Mesenchymal stem cell (in vitro differentiated cells and primary cell): ENCODE results near the gene SIVA1.
A peak's percentile ranks its signal among the peaks of the same experiment; 100 is the strongest.

ENCODE experiments used
- DNase-seq: peaks from one replicate; pipeline ENCODE4 v3.0.0-alpha.2; 2013
- H2AFZ ChIP-seq: one replicate; pipeline ENCODE4 v1.6.1; 2013; ENCODE audit warnings: low read depth, mild to moderate bottlenecking, control low read depth, inconsistent platforms, low read length, moderate library complexity
- H2AK5ac ChIP-seq: 2 replicates; pipeline ENCODE4 v1.6.1; 2013; ENCODE audit warnings: low read length, moderate library complexity, mild to moderate bottlenecking, inconsistent platforms; ENCODE audit not compliant: severe bottlenecking
- H2BK120ac ChIP-seq: one replicate; pipeline ENCODE4 v1.6.1; 2013; ENCODE audit warnings: low read depth, mild to moderate bottlenecking, inconsistent platforms, low read length, moderate library complexity
- H2BK12ac ChIP-seq, 2 experiments: one replicate each; pipeline ENCODE4 v1.6.1; 2013; ENCODE audit warnings: inconsistent platforms in 2 of 2, low read length in 2 of 2, mild to moderate bottlenecking in 2 of 2, moderate library complexity in 2 of 2, control low read depth in 1 of 2
- H2BK15ac ChIP-seq: one replicate; pipeline ENCODE4 v1.6.1; 2013; ENCODE audit warnings: mild to moderate bottlenecking, low read depth, inconsistent platforms; ENCODE audit not compliant: poor library complexity, severe bottlenecking
- H2BK5ac ChIP-seq: 2 replicates; pipeline ENCODE4 v1.6.1; 2013; ENCODE audit warnings: low read depth, mild to moderate bottlenecking, low read length, control low read depth, inconsistent platforms; ENCODE audit not compliant: poor library complexity, severe bottlenecking
- H3K14ac ChIP-seq, 2 experiments: one replicate each; pipeline ENCODE4 v1.6.1; 2013; ENCODE audit warnings: inconsistent platforms in 2 of 2, low read length in 2 of 2, control low read depth in 1 of 2, mild to moderate bottlenecking in 1 of 2, moderate library complexity in 1 of 2
- H3K18ac ChIP-seq, 2 experiments: one replicate each; pipeline ENCODE4 v1.6.1; 2013; ENCODE audit warnings: inconsistent platforms in 2 of 2, low read length in 2 of 2, control low read depth in 1 of 2, low read depth in 1 of 2, mild to moderate bottlenecking in 1 of 2
- H3K23ac ChIP-seq, 2 experiments: one replicate each; pipeline ENCODE4 v1.6.1; 2013; ENCODE audit warnings: inconsistent platforms in 2 of 2, low read length in 2 of 2, mild to moderate bottlenecking in 2 of 2, moderate library complexity in 2 of 2, control low read depth in 1 of 2
- H3K27ac ChIP-seq: 2 replicates; pipeline ENCODE4 v1.5.1; 2013; ENCODE audit warnings: mild to moderate bottlenecking, moderate library complexity, low read length, control low read depth, inconsistent platforms; ENCODE audit not compliant: poor library complexity, severe bottlenecking
- H3K27me3 ChIP-seq, 2 experiments: 2 replicates each; pipeline versions ENCODE4 v1.6.1 to v1.7.0; 2013; ENCODE audit warnings: low read length in 2 of 2, mild to moderate bottlenecking in 2 of 2, moderate library complexity in 2 of 2, control low read depth in 1 of 2, inconsistent platforms in 1 of 2; ENCODE audit not compliant: control insufficient read depth in 1 of 2, insufficient read depth in 1 of 2
- H3K36me3 ChIP-seq, 2 experiments: 2 replicates each; pipeline versions ENCODE4 v1.6.1 to v1.7.0; 2013; ENCODE audit warnings: low read length in 2 of 2, control low read depth in 1 of 2, inconsistent platforms in 1 of 2, low read depth in 1 of 2, mild to moderate bottlenecking in 1 of 2; ENCODE audit not compliant: insufficient read depth in 2 of 2, control insufficient read depth in 1 of 2
- H3K4ac ChIP-seq, 2 experiments: one replicate each; pipeline ENCODE4 v1.6.1; 2013; ENCODE audit warnings: inconsistent platforms in 2 of 2, low read length in 2 of 2, mild to moderate bottlenecking in 2 of 2, moderate library complexity in 2 of 2, control low read depth in 1 of 2, low read depth in 1 of 2
- H3K4me1 ChIP-seq: 2 replicates; pipeline ENCODE4 v1.6.1; 2013; ENCODE audit warnings: low read depth, low read length, control low read depth; ENCODE audit not compliant: control insufficient read depth, insufficient read depth
- H3K4me2 ChIP-seq: 2 replicates; pipeline ENCODE4 v1.6.1; 2013; ENCODE audit warnings: low read length, mild to moderate bottlenecking, inconsistent platforms; ENCODE audit not compliant: poor library complexity, severe bottlenecking
- H3K4me3 ChIP-seq, 2 experiments: 2 replicates each; pipeline versions ENCODE4 v1.5.1 to v1.7.0; 2013; ENCODE audit warnings: low read length in 2 of 2, mild to moderate bottlenecking in 2 of 2, control low read depth in 1 of 2, low read depth in 1 of 2; ENCODE audit not compliant: insufficient read depth in 1 of 2
- H3K79me1 ChIP-seq: replicated peaks from 2 replicates; pipeline ENCODE4 v1.6.1; 2013; ENCODE audit warnings: mild to moderate bottlenecking, control low read depth, low read length, inconsistent platforms; ENCODE audit not compliant: poor library complexity, severe bottlenecking
- H3K9ac ChIP-seq: 2 replicates; pipeline ENCODE4 v1.7.0; 2013; ENCODE audit warnings: mild to moderate bottlenecking, low read length, moderate library complexity
- H3K9me3 ChIP-seq: 2 replicates; pipeline ENCODE4 v1.7.0; 2013; ENCODE audit warnings: mild to moderate bottlenecking, low read length; ENCODE audit not compliant: control insufficient read depth
- H4K8ac ChIP-seq: one replicate; pipeline ENCODE4 v1.6.1; 2013; ENCODE audit warnings: inconsistent platforms, mild to moderate bottlenecking, low read length, moderate library complexity
- H4K91ac ChIP-seq: one replicate; pipeline ENCODE4 v1.6.1; 2013; ENCODE audit warnings: mild to moderate bottlenecking, low read length, inconsistent platforms
- WGBS: methylation state at CpG from one replicate; pipeline ENCODE4 v1.1.7; 2013; ENCODE audit warnings: mixed read lengths; 5-methylcytosine and 5-hydroxymethylcytosine counted together

SIVA1 gene

DNA sequence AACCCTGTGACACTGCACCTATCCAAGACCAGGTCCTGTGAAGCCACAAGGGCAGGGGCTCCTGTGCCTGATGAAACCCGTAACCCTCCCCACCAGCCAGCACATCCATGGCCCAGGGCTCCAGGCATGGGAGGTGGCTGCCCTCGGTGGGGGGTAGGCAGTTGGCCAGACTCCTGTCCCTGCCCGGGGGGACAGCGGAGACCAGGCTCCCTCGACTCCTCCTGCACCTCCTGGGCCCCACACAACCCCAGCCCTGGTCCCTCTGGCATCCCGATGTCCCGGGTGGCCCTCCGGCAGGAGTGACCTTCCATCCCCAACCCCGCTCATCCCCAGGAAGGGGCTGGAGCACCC, 31.2 kb downstream of the SIVA1 start:
- Histone ChIP-seq H4K91ac (no peak overlapping the region), H3K4ac (no peak overlapping the region), H2BK5ac (no peak overlapping the region), H3K9ac (no peak overlapping the region), H3K4me2 (no peak overlapping the region), H2BK15ac (no peak overlapping the region), H3K4me3 (no peak overlapping the region), H4K8ac (no peak overlapping the region), H3K4me1 (peaks cover 27% of the 10 kb centered on the region), H2AK5ac (no peak overlapping the region), H3K36me3 (peaks cover 11 to 100% of the 10 kb centered on the region in 2 experiments), H3K18ac (no peak overlapping the region), H3K23ac (no peak overlapping the region), H3K27ac (no peak overlapping the region), H2AFZ (no peak overlapping the region), H2BK120ac (no peak overlapping the region), H3K79me1 (peaks cover 60% of the 10 kb centered on the region), H3K14ac (no peak overlapping the region), H2BK12ac (no peak overlapping the region), H3K27me3 (no peaks in the 10 kb centered on the region), H3K9me3 (no peaks in the 10 kb centered on the region)
- WGBS, result 95% methylated on average over 7 of the region's 9 CpGs
- DNase-seq, result no peak

DNA sequence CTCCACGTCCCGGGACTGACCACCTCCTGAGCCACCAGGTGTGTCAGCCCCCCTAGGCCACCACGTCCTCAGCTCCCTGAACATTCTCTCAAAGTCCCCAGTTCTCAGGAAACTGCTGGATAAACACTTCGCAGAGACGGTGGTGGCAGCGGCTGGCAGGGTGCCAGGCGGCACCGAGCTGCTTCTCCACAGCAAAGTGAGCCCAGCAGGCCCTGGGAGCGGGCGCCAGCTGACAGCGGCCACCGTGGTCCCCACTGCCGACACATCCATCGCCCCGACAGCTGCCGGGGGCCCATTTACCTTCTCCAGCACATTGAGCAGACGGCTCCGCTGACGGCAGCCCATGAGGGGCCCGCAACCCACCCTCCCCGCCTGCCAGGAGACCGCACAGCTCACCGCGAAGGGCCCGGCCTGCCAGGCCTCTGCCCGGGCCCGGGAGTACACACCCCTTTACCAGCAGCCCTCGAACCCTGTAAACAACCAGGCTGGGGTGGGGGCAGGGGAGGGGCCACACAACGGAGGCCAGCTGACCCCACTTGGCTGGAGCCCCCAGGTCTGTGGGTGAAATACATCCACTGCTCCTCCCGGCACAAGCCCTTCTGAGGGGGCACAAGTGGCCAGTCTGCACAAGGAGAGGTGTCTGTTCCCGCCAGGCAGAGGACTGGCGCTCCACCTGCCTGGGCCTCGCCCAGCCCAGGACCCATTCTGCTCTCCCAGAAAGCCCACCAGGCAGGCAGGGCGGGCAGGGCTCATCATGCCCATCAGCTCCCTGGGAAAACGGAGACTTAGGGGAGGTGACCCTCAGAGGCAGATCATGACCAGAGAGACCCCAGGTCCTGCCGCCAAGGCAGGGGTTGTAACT, 32.1 kb downstream of the SIVA1 start:
- Histone ChIP-seq H3K36me3 (peaks cover 15 to 100% of the 10 kb centered on the region in 2 experiments), H2AK5ac (no peak overlapping the region), H4K8ac (no peak overlapping the region), H2BK120ac (no peak overlapping the region), H2AFZ (no peak overlapping the region), H3K23ac (no peak overlapping the region), H3K4me2 (no peak overlapping the region), H2BK5ac (no peak overlapping the region), H2BK12ac (no peak overlapping the region), H3K14ac (no peak overlapping the region), H2BK15ac (no peak overlapping the region), H3K27ac (no peak overlapping the region), H3K79me1 (peaks cover 60% of the 10 kb centered on the region), H3K4ac (no peak overlapping the region), H3K9ac (no peak overlapping the region), H4K91ac (peak overlapping the region; percentile 53), H3K4me1 (peaks cover 30% of the 10 kb centered on the region), H3K4me3 (no peak overlapping the region), H3K9me3 (no peaks in the 10 kb centered on the region), H3K27me3 (no peaks in the 10 kb centered on the region), H3K18ac (no peak overlapping the region)
- 89% methylated on average over 34 of the region's 36 CpGs for WGBS
- no peak for DNase-seq

DNA sequence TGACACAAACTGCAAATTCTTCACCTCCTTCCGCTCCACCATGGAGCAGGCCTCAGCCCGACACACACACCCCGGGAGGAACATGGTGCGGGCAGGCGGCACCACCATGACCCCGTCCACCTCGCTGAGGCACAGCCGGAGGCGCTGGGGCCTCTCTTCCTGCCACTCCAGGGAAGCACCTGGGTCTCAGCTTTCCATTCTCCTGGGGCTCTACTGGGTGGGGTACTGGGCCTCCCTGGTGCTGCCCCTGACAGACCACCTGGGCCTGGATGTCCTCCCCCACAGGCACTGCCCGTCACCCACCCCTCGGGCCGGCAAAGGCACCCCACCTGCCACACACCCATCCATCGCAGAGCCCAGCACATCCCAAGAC, 32.7 kb downstream of the SIVA1 start:
- Histone ChIP-seq H4K8ac (no peak overlapping the region), H3K27me3 (no peaks in the 10 kb centered on the region), H3K4me3 (no peak overlapping the region), H3K79me1 (peaks cover 61% of the 10 kb centered on the region), H3K18ac (no peak overlapping the region), H3K14ac (no peak overlapping the region), H3K4me2 (no peak overlapping the region), H2AK5ac (no peak overlapping the region), H3K23ac (no peak overlapping the region), H3K9me3 (no peaks in the 10 kb centered on the region), H2AFZ (no peak overlapping the region), H3K4ac (no peak overlapping the region), H2BK5ac (no peak overlapping the region), H4K91ac (no peak overlapping the region), H3K36me3 (peaks cover 20 to 100% of the 10 kb centered on the region in 2 experiments), H3K9ac (no peak overlapping the region), H2BK120ac (no peak overlapping the region), H2BK12ac (no peak overlapping the region), H2BK15ac (no peak overlapping the region), H3K27ac (no peak overlapping the region), H3K4me1 (peaks cover 34% of the 10 kb centered on the region)
- DNase-seq, result no peak
- WGBS, result 97% methylated on average over 13 of the region's 13 CpGs

DNA sequence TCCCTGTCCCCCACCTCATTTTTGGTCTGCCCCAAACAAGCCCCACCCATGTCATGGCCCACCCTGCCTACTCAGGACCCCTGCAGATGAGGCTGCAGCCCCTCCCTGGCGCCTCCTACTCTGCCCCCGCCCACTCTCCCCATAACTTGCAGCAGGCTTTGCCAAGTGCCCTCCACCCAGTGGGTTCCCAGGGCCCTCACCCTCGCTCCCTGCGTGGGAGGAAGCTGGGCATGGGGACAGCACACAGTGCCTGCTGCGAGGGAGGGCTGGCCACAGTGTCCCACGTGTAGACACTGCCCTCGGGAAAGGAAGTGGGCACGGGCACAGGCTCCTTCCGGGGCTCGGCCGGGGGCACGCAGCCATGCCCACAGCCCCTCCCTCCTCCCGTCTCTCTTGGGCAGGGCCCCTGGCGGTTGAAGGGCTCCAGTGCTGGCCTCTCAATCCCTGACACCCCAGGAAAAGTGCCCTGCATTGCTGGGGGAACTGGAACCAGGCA, 33.2 kb downstream of the SIVA1 start:
- Histone ChIP-seq H3K27ac (no peak overlapping the region), H4K91ac (no peak overlapping the region), H2BK120ac (no peak overlapping the region), H3K4me2 (no peak overlapping the region), H3K79me1 (peaks cover 61% of the 10 kb centered on the region), H2BK15ac (no peak overlapping the region), H2AK5ac (no peak overlapping the region), H3K27me3 (no peaks in the 10 kb centered on the region), H3K4ac (no peak overlapping the region), H2AFZ (no peak overlapping the region), H3K9me3 (no peaks in the 10 kb centered on the region), H3K23ac (no peak overlapping the region), H4K8ac (no peak overlapping the region), H3K18ac (no peak overlapping the region), H3K9ac (no peak overlapping the region), H3K36me3 (peaks cover 25 to 100% of the 10 kb centered on the region in 2 experiments), H3K4me3 (no peak overlapping the region), H3K4me1 (peaks cover 35% of the 10 kb centered on the region), H3K14ac (no peak overlapping the region), H2BK12ac (no peak overlapping the region), H2BK5ac (no peak overlapping the region)
- 97% methylated on average over 12 of the region's 14 CpGs for WGBS
- DNase-seq, result no peak
